Head of caudate nucleus (tissue), 42 donors: ENCODE data around the gene TBL2.
"Not testable (repeated sequence)": the region's sequence is repeated elsewhere in the genome, so short reads cannot be mapped to it uniquely, and the experiment has no call there.

ENCODE experiments used
- DNase-seq, 42 donors: peaks; one replicate each; pipeline versions ENCODE4 v3.0.0 to v3.0.0-alpha.2; 2020 to 2021; ENCODE audit warnings: mixed read lengths in 7 of 42
- intact Hi-C: fragments of 100-400 bp; cut with DNase I; formaldehyde crosslinking; loops from one replicate; pipeline ENCODE4 v1.15.0; 2022

Gene TBL2

DNA sequence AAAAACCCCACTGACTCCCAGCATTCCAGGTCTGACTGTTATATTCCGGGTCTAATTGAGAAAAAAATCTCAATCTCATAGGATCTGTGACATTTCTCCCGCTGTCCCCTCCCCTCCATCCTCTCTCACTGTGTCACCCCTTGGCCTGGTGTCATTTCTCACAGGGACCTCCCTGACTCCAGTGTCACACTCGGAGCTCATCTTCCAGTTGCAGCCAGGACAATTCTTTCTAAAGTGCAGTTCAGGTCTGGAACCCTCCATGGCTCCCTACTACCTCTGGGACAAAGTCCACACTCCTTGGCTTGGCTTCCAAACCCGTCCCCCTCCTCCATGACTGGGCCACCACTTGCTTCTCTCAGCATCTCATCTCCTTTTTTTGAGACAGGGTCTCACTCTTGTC, 31.7 kb upstream of the TBL2 start:
- intact Hi-C loops: no loop called here

GRCh38 chr7:73607692-73607983, 29.3 kb upstream of the TBL2 start:
- intact Hi-C loops, DNase-seq: not testable (repeated sequence)

More for the DNA sequence above, 31.7 kb upstream of the TBL2 start:
- DNase-seq: no peak

DNA sequence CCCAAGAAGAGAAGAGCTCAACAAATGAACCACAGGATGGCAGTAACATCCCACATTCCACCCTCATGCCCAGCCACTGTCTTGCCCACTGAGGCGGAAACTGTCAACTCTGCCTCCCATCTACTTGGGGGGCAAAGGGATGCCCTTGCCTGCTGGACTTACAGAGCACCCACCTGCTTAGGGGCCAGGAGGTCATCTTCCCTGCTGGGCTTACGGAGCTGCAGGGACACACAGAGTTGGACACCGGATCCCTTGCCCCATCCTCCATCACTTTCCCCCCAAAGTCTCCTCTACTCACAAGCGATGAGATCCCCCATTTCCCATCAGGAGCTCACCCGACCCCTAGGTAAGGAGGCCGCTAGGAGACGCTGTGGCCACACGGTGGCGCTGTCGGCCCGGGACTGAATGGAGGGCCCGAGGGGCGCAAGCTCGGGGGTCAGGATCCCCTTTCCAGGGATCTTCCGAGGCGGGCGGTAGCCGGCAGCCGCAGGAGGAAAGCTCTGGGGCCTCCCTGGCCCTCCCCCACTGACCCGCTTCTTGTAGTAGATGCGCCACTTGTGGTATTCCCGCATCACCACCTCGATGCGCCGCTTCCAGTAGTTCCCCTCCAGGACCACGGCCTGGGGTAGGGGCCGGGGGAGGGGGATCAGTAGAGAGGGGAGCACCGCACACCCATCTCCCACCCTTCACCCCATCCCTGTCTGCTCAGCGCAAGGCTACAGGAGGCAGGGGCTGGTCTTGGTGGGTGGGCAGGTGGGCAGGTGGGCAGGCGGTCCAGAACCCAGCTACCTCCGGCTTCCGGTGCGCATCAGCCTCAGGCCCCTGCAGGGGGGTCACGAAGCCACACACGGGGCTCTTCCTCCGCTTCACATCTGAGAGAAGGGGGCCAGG, 28.7 kb upstream of the TBL2 start:
- DNase-seq: peak in 39 of 42 donors; percentile 9 to 82 (median 62)
- intact Hi-C loops: no loop called here

GRCh38 chr7:73605601-73606220, 27.3 kb upstream of the TBL2 start:
- no peak for DNase-seq
- intact Hi-C loops: no loop called here

DNA sequence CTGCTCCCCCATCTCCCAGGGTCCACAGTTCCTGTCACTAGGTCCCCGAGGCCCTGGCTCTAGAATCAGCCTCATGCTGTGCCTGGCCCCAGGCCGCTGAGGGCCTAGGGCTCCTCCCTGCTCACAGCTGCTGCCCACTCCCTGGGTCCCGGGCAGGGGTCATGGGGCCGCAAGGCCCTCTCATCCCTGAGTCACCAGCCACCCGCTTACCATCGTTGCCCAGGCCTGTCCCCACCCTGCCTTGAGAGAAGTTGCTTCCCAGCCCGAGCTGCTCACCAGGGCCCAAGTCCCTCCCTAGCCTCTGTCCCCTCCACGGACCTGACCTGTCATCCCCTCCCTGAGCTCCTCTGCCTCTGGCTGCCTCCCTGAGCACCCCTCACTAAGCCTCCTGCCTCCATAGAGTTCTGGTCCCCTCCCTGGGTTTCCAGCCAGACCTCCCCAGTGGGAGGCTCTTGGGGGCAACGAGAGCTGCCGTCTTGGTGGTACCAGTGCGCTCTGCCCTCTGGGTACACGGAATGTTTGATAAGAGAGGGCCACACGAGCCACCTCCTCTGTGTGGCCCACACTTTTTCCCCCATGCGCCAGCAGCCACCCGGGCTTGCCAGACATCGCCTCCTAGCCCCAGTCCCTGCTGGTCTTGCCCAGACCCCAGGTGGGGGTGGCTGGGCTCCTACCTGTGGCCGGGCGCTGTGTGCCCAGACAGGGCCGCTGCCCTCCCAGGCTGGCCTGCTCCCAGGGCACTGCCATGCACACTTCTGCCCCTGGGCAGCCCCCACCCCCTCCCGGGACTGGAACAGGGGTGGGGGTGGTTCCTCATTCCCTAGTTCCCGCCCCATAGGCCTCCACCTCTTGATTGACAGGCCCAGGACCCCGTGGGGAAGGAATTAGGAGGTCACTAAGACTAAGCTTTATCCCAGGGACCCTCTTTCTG, 24.6 kb upstream of the TBL2 start:
- DNase-seq: peak in 28 of 42 donors; percentile 10 to 57 (median 32)
- intact Hi-C loops: no loop called here

DNA sequence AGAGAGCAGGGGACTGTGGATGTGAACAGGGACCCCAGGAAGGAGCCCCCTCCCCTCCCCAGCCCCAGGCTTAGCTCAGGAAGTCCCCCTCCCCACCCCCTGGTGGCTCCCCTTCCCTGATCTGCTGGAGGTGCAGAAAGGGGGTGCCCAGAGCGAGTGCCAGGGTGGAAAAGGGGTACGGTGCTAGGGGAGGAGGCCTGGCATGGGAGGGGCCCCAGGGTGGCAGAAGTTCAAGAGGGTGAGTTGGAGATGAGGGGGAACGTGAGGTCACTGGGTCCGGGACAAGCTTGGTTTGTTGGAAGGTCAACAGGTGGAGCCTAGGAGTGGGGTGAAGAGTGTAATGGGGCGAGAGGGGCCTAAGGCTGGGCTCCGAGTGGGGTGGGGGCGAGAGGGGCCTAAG, 21.5 kb upstream of the TBL2 start:
- intact Hi-C loops: no loop called here

GRCh38 chr7:73599151-73599882, 20.9 kb upstream of the TBL2 start:
- no peak for DNase-seq
- intact Hi-C loops: no loop called here

More for the DNA sequence above, 21.5 kb upstream of the TBL2 start:
- no peak for DNase-seq

GRCh38 chr7:73597978-73598782, 19.8 kb upstream of the TBL2 start:
- intact Hi-C loops: no loop called here
- DNase-seq: no peak

DNA sequence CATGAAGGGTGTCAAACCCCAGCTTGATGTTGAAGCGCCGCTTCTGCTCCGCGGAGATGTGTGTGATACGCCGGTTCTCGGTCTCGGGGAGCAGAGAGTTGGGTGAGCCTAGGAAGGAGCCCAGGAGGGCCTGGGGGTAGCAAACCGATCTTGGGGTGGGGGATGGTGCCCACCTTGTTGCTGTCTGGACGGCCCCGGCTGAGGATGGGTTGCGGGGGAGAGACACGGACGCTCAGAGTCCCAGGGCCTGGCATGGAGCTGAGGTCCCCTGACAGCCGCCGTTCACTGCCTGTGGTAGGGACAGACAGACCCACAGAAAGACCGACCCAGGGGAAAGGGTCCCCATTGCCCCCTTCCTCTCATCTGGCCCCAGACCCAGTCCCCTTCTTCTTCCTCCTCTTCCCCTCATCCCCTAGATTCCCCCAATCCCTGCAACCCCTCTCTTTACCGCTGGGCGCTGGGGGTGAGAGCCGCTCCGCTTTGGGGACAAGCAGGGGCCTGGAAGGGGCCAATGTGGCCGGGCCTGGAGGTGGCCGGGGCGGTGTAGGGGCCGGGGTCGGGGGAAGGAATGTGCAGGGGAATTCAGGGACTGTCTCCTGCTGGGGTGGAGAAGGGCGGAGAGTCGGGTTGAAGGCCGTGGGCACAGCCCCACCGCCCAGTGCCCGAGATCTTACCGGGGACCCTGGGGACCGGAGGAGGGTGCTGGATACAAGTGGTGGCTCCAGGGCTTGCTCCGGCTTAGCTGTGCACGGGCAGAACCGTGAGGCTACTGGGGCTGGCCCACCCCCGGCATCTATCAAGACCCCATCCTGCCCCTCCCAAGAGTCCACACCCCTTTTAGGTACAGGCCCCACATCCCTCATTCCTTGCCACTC, 18.0 kb upstream of the TBL2 start:
- no peak for DNase-seq
- intact Hi-C loops: no loop called here

GRCh38 chr7:73595358-73595757, 17.0 kb upstream of the TBL2 start:
- no peak for DNase-seq
- intact Hi-C loops: no loop called here

GRCh38 chr7:73593207-73594045, 15.0 kb upstream of the TBL2 start:
- DNase-seq: no peak
- intact Hi-C loops: no loop called here

- intact Hi-C loops: no loop called here
- DNase-seq: no peak
These were observed 8.5 kb upstream of the TBL2 start for GRCh38 chr7:73586911-73587310.

- intact Hi-C loops: no loop called here
- no peak for DNase-seq
These were observed 6.8 kb upstream of the TBL2 start for GRCh38 chr7:73585196-73585595.

DNA sequence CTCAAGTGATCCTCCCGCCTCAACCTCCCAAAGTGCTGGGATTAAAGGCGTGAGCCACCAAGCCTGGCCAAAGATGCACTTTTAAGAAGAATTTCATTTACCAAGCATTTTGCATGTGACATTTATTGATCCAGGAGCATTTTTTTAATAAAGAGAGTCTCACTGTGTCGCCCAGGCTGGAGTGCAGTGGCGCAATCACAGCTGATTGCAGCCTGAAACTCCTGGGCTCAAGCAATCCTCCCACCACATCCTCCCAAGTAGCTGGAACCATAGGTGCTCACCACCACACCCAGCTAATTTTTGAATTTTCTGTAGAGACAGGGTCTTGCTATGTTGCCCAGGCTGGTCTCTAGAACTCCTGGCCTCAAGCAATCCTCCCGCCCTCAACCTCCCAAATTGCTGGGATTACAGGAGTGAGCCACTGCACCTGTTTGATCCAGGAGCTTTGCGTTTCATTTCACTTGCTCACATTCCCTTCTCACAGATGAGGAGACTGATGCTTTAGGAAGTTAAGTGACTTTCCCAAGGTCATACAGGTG, 4.4 kb upstream of the TBL2 start:
- intact Hi-C loops: no loop called here
- DNase-seq: no peak

DNA sequence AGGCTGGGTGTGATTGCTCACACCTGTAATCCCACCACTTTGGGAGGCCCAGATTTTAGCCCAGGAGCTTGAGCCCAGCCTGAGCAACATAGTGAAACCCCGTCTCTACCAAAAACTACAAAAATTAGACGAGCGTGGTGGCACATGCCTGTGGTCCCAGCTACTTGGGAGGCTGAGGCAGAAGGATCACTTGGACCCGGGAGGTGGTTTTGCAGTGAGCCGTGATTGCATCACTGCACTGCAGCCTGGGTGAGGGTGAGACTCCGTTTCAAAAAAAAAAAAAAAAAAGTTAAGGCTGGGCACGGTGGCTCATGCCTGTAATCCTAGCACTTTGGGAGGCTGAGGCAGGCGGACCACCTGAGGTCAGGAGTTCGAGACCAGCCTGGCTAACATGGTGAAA, 2.6 kb upstream of the TBL2 start:
- intact Hi-C loops: not testable (repeated sequence)
- peak in 1 of 42 donors; percentile 19 for DNase-seq
